Esophagus mucosa (tissue), 1 donor: ENCODE data around the gene ZNF169. TPM values are rescaled to one million over a fixed set of nuclear protein-coding genes. Genes with fewer than 3 reads are reported as not detected.
A peak's percentile ranks its signal among the peaks of the same experiment; 100 is the strongest.
"Not testable (repeated sequence)": the region's sequence is repeated elsewhere in the genome, so short reads cannot be mapped to it uniquely, and the experiment has no call there.

Experiments
- ATAC-seq: fragments of 200-7000 bp; cut with Tn5 transposase; one replicate; pipeline ENCODE4 v1.9.1; 2020
- total RNA-seq: library from RNA; stranded (reverse); gene quantifications from one replicate; pipeline ENCODE4 v1.2.4, GENCODE V29; 2023
- donor health status: DM: yes; HTN: yes; CAD: no.

The ZNF169 gene
- total RNA-seq, result 1.9 TPM

GRCh38 chr9:94259077-94259862 lies at the start of gene ZNF169:
TSS of gene ZNF169 (plus strand) at chr9:94259298. CDS start at chr9:94278813, 19,515 bp downstream.
- ATAC-seq, result peak; percentile 99

DNA sequence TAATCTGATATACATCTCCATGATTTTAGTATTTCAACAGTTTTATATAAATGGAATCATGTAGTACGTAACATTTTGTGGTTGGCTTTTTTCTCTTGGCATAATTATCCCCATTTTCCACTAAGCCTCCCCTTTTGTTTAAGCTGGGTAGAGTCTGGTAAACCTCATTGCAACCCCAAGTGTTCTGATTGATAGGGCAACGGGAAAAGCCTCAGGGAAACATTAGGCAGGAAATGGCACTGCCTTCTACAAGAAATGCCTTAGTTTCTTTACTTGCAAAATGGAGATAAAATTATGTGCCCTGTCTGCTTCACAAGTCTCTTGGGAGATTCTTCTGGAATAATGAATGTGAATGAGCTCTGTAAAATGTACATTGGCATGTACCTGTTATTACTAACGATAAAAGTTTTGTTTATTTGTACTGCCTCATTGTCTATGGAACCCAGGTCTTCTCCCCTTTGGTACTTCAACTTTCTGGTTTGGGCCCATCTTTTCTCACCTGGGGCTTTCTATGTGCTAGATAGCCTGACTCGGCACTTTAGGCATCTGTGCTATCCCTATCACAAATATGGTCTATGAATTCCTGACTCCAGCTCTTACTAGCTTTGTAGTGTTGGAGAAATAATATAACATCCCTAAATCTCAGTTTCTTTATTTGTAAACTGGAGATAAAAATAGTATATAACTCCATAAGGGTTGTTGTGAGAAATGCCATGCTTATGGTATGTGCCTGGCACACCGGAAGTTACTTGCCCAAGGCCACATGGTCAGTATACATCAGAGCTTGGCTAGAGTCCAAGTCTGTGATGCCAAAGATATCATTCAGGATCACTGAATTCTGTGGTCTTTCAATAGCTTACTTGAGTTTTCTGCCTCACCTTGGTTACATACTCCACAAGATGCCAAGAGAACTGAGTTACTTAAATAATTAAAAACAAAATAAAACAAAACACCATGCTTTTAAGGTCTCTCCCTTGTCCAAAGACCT lies 48.2 kb upstream of the ZNF169 start:
- no peak for ATAC-seq

GRCh38 chr9:94212091-94212490 lies 47.0 kb upstream of the ZNF169 start:
- ATAC-seq, result no peak

GRCh38 chr9:94212531-94212930 lies 46.6 kb upstream of the ZNF169 start:
- ATAC-seq, result no peak

DNA sequence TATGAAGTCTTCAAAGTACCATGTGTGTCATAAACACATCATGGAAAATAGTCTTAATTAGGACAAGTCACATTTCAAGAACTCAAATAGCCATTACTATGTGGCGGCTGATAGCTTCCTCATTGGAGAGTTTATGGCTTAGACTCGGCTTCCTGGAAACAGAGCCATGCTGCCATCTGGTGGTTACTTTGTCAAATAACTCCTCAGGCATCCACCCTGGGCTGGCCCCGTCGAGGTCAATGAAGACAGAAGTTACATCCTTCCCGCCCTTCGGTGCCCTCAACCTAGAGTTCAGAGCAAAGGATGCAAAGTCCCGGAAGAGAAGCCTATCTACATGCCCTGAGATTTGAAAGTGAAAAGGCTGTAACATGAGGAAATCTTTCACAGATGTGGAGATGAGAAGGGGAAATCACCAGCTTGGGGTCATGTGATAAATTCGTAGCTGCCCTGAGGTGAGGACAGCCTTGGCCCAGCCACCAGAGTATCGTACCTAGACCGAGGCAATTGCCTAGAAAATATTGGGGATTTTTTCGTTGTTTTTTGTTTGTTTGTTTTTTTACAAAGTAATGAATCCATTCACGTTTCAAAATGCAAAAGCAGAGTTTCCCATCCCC lies 45.5 kb upstream of the ZNF169 start:
- peak; percentile 92 for ATAC-seq

- peak; percentile 42 for ATAC-seq
Measured at GRCh38 chr9:94222870-94223269, 36.2 kb upstream of the ZNF169 start.

DNA sequence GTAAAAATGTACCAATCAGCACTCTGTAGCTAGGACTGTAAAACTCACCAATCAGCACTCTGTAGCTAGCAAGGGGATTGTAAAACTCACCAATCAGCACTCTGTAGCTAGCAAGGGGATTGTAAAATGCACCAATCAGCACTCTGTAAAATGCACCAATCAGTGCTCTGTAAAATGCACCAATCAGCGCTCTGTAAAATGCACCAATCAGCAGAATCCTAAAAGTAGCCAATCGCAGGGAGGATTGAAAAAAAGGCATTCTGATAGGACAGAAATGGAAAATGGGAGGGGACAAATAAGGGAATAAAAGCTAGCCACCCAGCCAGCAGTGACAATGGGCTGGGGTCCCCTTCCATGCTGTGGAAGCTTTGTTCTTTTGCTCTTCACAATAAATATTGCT lies 33.7 kb upstream of the ZNF169 start:
- not testable (repeated sequence) for ATAC-seq

- ATAC-seq, result no peak
Measured at GRCh38 chr9:94228616-94229015, 30.5 kb upstream of the ZNF169 start.

GRCh38 chr9:94232428-94232827 lies 26.7 kb upstream of the ZNF169 start:
- ATAC-seq, result no peak

DNA sequence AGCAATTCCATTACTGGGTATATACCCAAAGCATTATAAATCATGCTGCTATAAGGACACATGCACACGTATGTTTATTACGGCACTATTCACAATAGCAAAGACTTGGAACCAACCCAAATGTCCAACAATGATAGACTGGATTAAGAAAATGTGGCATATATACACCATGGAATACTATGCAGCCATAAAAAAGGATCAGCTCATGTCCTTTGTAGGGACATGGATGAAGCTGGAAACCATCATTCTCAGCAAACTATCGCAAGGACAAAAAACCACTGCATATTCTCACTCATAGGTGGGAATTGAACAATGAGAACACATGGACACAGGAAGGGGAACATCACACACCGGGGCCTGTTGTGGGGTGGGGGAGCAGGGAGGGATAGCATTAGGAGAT lies 18.0 kb upstream of the ZNF169 start:
- not testable (repeated sequence) for ATAC-seq

GRCh38 chr9:94245651-94246050 lies 13.4 kb upstream of the ZNF169 start:
- ATAC-seq, result no peak

- no peak for ATAC-seq
Measured at GRCh38 chr9:94250456-94250855, 8.6 kb upstream of the ZNF169 start.

- ATAC-seq, result no peak
Measured at GRCh38 chr9:94256007-94256406, 3.1 kb upstream of the ZNF169 start.

- not testable (repeated sequence) for ATAC-seq
Measured at GRCh38 chr9:94265626-94266402, 6.7 kb downstream of the ZNF169 start.

GRCh38 chr9:94269264-94269663 lies 10.2 kb downstream of the ZNF169 start:
- no peak for ATAC-seq

DNA sequence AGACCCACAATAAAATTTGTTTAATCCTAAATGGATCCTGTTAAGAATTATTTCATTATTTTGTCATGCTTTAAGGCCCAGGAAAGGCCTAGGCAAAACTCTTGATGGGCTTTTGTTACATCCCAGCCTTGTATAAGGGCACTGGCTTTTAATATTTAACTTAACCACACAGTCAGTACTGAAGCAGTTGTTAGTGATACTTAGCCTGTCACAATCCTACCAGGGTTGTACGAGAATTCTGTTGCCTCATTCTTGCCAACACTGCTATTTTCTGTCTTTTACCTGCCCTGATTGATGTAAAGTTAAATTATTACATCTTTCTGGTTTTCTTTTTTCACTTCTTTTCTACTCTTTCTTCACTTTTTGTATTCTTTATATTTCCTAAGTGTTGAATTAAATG lies 10.9 kb downstream of the ZNF169 start:
- ATAC-seq, result no peak

- not testable (repeated sequence) for ATAC-seq
Measured at GRCh38 chr9:94277029-94277428, 17.9 kb downstream of the ZNF169 start.

- no peak for ATAC-seq
Measured at GRCh38 chr9:94277885-94278536, 18.9 kb downstream of the ZNF169 start.

GRCh38 chr9:94280409-94280989 lies 21.4 kb downstream of the ZNF169 start:
- ATAC-seq, result no peak

- ATAC-seq, result no peak
Measured at GRCh38 chr9:94281101-94281500, 22.0 kb downstream of the ZNF169 start.

- ATAC-seq, result no peak
Measured at GRCh38 chr9:94286116-94286515, 27.0 kb downstream of the ZNF169 start.
